Stimulated activated CD8-positive, alpha-beta memory T cell treated with anti-CD3 and anti-CD28 coated beads, Interleukin-4, amount 100 ng/mL, for 1 hour (primary cell): ENCODE results near the gene SUSD6.

Experiments
- DNase-seq, 2 donors: peaks; one replicate each; pipeline ENCODE4 v3.0.0-alpha.2; 2020; ENCODE audit warnings: low read depth in 2 of 2, low spot score in 1 of 2

Gene SUSD6

DNA sequence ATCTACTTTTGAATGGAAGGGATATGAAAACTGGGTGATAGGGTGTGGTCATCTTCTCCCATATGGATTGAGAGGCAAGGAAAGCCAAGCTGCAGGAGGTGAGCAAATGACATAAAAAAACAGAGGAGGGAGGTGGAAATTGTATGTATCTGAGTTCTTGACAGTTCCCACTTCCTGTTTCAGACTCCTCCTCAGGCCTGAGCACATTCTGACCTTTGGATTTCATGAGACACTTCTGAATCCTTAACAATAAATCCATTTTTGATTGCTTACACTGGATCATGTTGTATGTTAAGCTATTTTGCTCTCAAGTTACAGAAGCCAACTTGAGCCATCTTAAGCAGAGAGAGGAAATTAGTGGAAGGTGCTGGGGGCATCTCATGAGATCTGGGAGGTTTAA lies 143.9 kb downstream of the SUSD6 start:
- no peak for DNase-seq

DNA sequence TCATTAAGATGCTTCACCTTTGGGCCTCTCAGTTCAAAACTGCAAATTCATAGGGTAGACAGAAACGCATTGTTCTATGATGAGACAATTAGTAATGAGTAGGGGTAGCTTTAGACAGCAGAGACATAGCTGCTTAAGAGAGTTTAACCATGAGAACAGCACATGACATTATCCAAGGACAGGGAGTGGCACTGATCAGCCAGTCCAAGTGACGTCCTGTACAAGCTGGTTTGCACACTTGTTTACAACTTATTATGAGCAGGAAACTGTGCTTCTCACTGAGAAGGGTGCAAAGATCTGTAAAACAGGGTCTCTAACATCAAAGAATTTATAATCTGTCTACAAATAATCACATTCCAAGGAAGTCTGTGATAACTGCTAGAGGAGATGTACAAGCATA lies 144.4 kb downstream of the SUSD6 start:
- DNase-seq: no peak

DNA sequence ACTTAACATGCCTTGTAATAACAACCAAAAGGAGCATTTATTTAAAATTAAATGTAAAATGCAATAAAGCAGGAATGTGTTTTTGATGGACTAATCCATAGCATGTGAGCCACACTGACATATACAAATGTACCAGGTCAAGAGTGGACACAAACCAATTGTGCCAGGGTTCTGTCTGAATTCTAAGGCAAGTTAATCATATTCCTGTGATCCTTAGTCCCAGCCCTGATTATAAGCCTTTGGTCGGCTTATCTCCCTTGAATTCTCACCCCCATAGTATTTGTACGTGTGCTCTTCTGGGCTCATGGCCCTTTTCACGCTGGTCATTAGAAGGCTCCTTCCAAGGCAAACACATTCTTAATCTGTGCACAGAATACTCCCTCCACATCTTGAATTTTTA lies 144.9 kb downstream of the SUSD6 start:
- no peak for DNase-seq

DNA sequence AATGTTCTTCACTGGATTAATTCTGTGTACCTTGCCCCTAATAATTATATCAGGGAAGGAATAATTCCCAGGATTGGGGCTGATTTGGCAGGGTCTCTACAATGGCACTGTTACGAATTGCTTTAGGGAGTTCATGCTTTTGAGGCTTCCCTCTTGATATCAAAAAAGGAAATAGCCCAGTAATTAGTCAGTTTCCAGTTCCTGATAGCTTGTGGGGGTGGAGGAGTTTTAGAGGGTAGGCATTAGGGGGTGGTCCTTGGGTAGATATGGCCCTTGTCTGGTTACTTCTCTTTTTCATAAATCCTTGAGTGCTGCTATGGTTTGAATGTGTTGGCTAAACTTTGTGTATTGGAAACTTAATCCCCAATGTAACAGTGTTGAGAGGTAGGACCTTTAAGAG lies 149.4 kb downstream of the SUSD6 start:
- no peak for DNase-seq

DNA sequence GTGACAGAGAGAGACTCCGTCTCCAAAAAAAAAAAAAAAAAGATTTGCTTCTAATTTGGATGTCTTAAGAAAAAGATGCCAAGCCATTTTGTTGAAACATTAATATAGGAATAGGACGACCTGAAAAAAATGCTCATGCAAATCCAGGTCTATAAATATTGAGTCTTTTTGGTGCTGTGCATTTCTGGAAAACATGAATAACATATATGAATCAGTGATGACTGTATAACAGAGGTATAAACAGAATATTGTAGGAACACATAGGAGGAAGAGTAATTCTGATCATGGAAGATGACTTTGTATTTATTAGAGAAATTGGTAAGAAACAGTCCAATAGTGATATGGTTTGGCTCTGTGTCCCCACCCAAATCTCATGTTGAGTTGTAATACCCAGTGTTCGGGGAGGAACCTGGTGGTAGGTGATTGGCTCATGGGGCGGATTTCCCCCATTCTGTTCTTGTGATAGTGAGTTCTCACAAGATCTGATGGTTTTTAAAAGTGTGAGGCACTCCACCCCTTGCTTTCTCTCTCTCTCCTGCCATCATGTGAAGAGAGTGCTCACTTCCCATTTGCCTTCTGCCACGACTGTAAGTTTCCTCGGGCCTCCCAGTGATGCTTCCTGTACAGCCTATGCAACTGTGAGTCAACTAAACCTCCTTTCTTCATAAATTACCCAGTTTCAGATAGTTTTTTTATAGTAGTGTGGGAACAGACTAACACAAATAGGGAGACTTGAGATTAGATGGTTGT lies 152.5 kb downstream of the SUSD6 start:
- DNase-seq: no peak
